IPS-18a (cell line): ENCODE results near the gene MARCHF4.

Experiments used
- H3K27ac ChIP-seq: one replicate; pipeline ENCODE4 v1.5.1; 2013; ENCODE audit warnings: low read length
- H3K27me3 ChIP-seq: one replicate; pipeline ENCODE4 v1.6.1; 2013; ENCODE audit warnings: mild to moderate bottlenecking, low read length; ENCODE audit not compliant: control insufficient read depth, insufficient read depth
- H3K36me3 ChIP-seq: one replicate; pipeline ENCODE4 v1.6.1; 2013; ENCODE audit warnings: low read depth, low read length; ENCODE audit not compliant: control insufficient read depth
- H3K4me1 ChIP-seq: one replicate; pipeline ENCODE4 v1.6.1; 2013; ENCODE audit warnings: low read depth, low read length; ENCODE audit not compliant: control insufficient read depth
- H3K4me3 ChIP-seq: one replicate; pipeline ENCODE4 v1.5.1; 2013; ENCODE audit warnings: low read length
- H3K9ac ChIP-seq: one replicate; pipeline ENCODE4 v1.6.1; 2013; ENCODE audit warnings: mild to moderate bottlenecking, low read length, moderate library complexity
- H3K9me3 ChIP-seq: one replicate; pipeline ENCODE4 v1.6.1; 2013; ENCODE audit warnings: low read depth, low read length; ENCODE audit not compliant: control insufficient read depth

Gene MARCHF4

GRCh38 chr2:216345846-216346245 lies 26.4 kb downstream of the MARCHF4 start:
- Histone ChIP-seq H3K27me3 (no peaks in the 10 kb centered on the region), H3K27ac (no peak overlapping the region), H3K4me3 (no peak overlapping the region), H3K9ac (no peak overlapping the region), H3K4me1 (peaks cover 37% of the 10 kb centered on the region), H3K36me3 (no peaks in the 10 kb centered on the region), H3K9me3 (no peaks in the 10 kb centered on the region)

DNA sequence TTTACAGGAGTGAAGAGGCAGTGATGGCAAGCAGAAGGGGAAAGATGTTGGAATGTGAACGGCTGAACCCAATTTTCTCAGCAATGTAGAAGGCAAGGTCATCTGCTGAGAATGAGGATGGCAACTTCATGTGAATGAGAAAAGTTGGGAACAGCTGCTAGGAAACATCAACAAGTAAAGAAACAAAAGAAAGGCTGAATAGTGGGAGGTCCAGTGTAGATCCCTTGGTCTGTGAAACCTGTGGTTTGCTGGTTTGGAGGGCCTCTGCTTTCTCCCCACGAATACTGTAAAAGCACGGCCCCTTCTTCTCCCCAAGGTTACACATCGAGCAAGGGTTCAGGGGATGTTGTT lies 27.4 kb downstream of the MARCHF4 start:
- no peaks in the 10 kb centered on the region for H3K9me3 ChIP-seq
- H3K9ac ChIP-seq = no peak overlapping the region
- H3K4me3 ChIP-seq = no peak overlapping the region
- H3K27ac ChIP-seq = no peak overlapping the region
- H3K27me3 ChIP-seq = no peaks in the 10 kb centered on the region
- H3K36me3 ChIP-seq = no peaks in the 10 kb centered on the region
- H3K4me1 ChIP-seq = peaks cover 44% of the 10 kb centered on the region

DNA sequence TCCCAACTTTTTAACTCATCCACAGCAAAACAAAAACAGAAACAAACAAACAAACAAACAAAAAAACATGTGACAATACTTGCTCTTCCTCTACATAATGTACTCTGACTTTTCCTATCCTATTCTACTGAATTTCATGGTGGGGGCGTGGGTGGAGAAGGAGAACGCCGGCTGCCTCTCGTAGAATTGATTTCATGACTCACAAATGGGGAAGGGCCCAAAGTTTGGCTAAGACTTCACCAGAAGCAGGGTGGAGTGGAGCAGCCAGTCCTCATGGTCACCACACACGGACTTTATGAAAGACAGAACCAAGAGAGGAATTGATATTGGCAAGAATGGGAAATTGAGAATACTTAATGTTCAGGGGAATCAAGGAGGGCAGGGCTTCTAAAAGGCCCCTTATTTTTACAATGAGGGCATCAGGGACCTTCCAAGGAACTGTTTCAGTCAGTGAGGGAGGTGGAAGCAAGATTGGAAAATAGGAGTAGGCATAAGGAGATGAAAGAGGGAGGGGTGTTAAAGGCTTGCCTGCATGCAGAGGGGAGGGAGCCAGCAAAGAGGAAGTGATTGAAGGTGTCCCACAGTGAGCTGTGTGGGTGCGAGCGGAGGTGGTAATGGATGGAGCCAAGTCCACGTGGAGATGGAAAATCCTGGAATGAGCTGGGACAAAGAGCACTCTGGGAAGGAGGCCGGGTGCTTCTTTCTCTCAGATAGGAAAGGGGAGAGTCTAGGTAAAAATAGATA lies 27.9 kb downstream of the MARCHF4 start:
- Histone ChIP-seq H3K9ac (no peak overlapping the region), H3K9me3 (no peaks in the 10 kb centered on the region), H3K4me1 (peaks cover 42% of the 10 kb centered on the region), H3K27me3 (no peaks in the 10 kb centered on the region), H3K36me3 (no peaks in the 10 kb centered on the region), H3K27ac (no peak overlapping the region), H3K4me3 (no peak overlapping the region)

GRCh38 chr2:216343221-216343980 lies 28.9 kb downstream of the MARCHF4 start:
- Histone ChIP-seq H3K9ac (no peak overlapping the region), H3K36me3 (no peaks in the 10 kb centered on the region), H3K4me1 (peaks cover 38% of the 10 kb centered on the region), H3K27ac (no peak overlapping the region), H3K4me3 (no peak overlapping the region), H3K9me3 (no peaks in the 10 kb centered on the region), H3K27me3 (no peaks in the 10 kb centered on the region)

- H3K27me3 ChIP-seq = no peaks in the 10 kb centered on the region
- no peak overlapping the region for H3K27ac ChIP-seq
- H3K9ac ChIP-seq = no peak overlapping the region
- no peak overlapping the region for H3K4me3 ChIP-seq
- no peaks in the 10 kb centered on the region for H3K36me3 ChIP-seq
- peaks cover 38% of the 10 kb centered on the region for H3K4me1 ChIP-seq
- no peaks in the 10 kb centered on the region for H3K9me3 ChIP-seq
These were observed 31.2 kb downstream of the MARCHF4 start for GRCh38 chr2:216341121-216341520.

GRCh38 chr2:216340280-216340631 lies 32.0 kb downstream of the MARCHF4 start:
- Histone ChIP-seq H3K27ac (no peak overlapping the region), H3K9me3 (no peaks in the 10 kb centered on the region), H3K27me3 (no peaks in the 10 kb centered on the region), H3K9ac (no peak overlapping the region), H3K4me3 (no peak overlapping the region), H3K36me3 (no peaks in the 10 kb centered on the region), H3K4me1 (peaks cover 31% of the 10 kb centered on the region)

DNA sequence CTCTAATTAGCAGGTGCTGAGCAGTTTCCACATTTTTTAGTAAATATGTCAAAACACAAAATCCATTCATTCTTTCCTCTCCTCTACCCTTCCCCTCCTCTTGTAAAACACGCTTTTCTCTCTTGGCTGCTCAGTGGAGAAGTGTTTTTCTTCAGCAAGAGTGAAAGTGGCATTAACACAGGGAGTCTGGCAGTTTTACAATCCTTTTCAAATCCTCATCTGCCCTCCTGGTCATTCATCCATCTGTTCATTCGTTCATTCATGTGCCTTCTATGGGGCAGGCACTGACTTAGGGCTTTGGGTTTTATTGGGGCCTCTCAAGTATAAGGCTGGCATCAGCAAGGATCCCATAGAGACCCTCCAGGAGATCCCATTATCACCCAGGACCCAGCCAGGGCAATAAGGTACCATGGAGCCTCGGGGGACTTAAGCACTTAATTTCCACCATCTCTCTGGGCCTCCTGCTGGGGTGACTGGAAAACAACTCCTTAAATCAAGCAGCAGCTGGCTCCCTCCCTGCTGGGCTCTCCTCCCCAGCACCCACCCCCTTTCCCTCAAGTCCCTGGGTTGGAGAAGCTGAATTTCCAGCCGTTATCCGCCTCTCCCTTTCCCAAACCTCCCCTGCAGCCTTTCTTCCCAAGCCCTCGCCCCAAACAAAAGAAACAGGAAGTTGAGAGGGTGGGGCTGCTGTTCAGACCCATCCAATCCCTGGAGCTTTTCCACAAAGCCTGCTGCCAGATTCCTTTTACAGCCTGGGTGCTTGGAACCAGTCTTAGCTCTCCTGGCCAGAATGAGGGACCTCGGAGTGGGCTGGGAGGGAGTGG lies 32.6 kb downstream of the MARCHF4 start:
- H3K27me3 ChIP-seq = no peaks in the 10 kb centered on the region
- peaks cover 25% of the 10 kb centered on the region for H3K4me1 ChIP-seq
- H3K9ac ChIP-seq = no peak overlapping the region
- H3K36me3 ChIP-seq = no peaks in the 10 kb centered on the region
- H3K9me3 ChIP-seq = no peaks in the 10 kb centered on the region
- no peak overlapping the region for H3K4me3 ChIP-seq
- no peak overlapping the region for H3K27ac ChIP-seq

GRCh38 chr2:216335252-216335651 lies 37.0 kb downstream of the MARCHF4 start:
- H3K9me3 ChIP-seq = no peaks in the 10 kb centered on the region
- no peak overlapping the region for H3K9ac ChIP-seq
- no peak overlapping the region for H3K27ac ChIP-seq
- H3K4me3 ChIP-seq = no peak overlapping the region
- no peaks in the 10 kb centered on the region for H3K27me3 ChIP-seq
- no peaks in the 10 kb centered on the region for H3K36me3 ChIP-seq
- H3K4me1 ChIP-seq = peaks cover 12% of the 10 kb centered on the region

GRCh38 chr2:216328347-216328746 lies 43.9 kb downstream of the MARCHF4 start:
- H3K9ac ChIP-seq = no peak overlapping the region

DNA sequence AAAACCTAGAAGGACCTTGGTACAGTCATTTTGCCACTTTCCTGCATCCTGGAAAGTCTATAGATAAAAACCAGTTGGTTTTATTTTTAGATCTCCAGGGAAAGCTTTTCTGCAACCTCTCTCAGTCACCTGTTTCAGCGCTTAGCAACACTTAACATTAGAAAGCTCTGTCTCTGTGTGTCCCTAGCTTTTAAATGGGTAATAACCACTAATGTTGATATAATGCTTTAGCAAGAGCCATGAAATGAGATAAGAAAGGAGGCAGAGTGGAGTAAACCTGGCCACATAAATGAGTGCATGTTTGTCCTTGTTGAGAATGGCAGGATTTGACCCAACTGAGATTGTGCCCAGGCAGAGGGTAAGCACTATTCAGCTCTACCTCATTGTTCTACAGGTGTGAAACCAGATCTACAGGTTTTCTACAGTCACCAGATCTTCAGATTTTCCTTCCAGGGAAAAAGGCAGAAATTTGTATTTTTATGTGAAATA lies 44.8 kb downstream of the MARCHF4 start:
- Histone ChIP-seq H3K9me3 (no peaks in the 10 kb centered on the region), H3K27ac (no peak overlapping the region), H3K4me3 (no peak overlapping the region), H3K36me3 (no peaks in the 10 kb centered on the region), H3K27me3 (no peaks in the 10 kb centered on the region), H3K4me1 (no peaks in the 10 kb centered on the region), H3K9ac (no peak overlapping the region)

More at GRCh38 chr2:216328347-216328746, 43.9 kb downstream of the MARCHF4 start:
- no peak overlapping the region for H3K27ac ChIP-seq
- H3K36me3 ChIP-seq = no peaks in the 10 kb centered on the region
- no peaks in the 10 kb centered on the region for H3K9me3 ChIP-seq
- no peaks in the 10 kb centered on the region for H3K4me1 ChIP-seq
- no peak overlapping the region for H3K4me3 ChIP-seq
- no peaks in the 10 kb centered on the region for H3K27me3 ChIP-seq
